PFSK-1 (cell line): ENCODE measurements around the gene RNF144B.

ENCODE experiments used
- FOXP2 ChIP-seq: optimal IDR thresholded peaks from 2 replicates; pipeline ENCODE3; 2011; ENCODE audit warnings: borderline replicate concordance, control low read depth, inconsistent platforms; ENCODE audit not compliant: insufficient read depth; ENCODE audit errors: extremely low read length, extremely low read depth
- POLR2AphosphoS5 ChIP-seq: IDR thresholded peaks from 2 replicates; pipeline ENCODE4 v1.6.1; 2012; ENCODE audit warnings: low read depth, mild to moderate bottlenecking, control low read depth, low read length, moderate library complexity
- REST ChIP-seq, 2 experiments: IDR thresholded peaks; 2 replicates each; pipeline versions ENCODE4 v1.6.1 to v1.8.0; 2011 to 2012; ENCODE audit warnings: low read depth in 2 of 2, low read length in 2 of 2, control low read depth in 1 of 2, inconsistent platforms in 1 of 2, mild to moderate bottlenecking in 1 of 2, moderate library complexity in 1 of 2; ENCODE audit not compliant: insufficient read depth in 1 of 2
- SIN3A ChIP-seq: IDR thresholded peaks from 2 replicates; pipeline ENCODE4 v1.6.1; 2012; ENCODE audit warnings: mild to moderate bottlenecking, low read length, moderate library complexity, borderline replicate concordance; ENCODE audit not compliant: insufficient read depth
- TAF1 ChIP-seq: IDR thresholded peaks from 2 replicates; pipeline ENCODE4 v1.6.1; 2012; ENCODE audit warnings: low read length, control low read depth, borderline replicate concordance; ENCODE audit not compliant: insufficient read depth

RNF144B gene

GRCh38 chr6:18386298-18386976 is 713 bp upstream of the RNF144B start:
- TF ChIP-seq REST (IDR thresholded peaks at IDR 0.05; ENCODE audit: insufficient read depth in 1 of 2, low read depth in 2 of 2, low read length in 2 of 2) (no peak), SIN3A (no peak), FOXP2 (no peak)

DNA sequence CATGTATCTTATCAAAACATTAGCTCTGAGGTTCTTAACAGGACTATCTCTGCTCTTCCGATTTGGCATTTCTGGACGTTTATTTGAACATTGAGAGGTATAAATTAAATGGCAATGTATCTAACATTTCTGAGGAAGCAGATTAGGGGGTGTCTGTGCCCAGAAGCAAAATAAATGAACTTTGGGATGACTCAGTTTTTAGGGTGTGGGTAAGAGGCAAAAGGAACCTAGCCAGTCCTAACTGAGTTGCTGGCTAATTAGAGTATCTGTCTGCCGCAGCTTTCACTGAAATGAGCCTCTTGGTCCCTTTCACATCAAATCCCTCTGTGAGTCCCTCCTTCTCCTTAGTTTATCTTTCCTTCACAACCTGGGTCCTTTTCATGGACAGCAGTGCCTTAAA is 1.1 kb downstream of the RNF144B start:
- no peak for TF ChIP-seq REST (IDR thresholded peaks at IDR 0.05; ENCODE audit: insufficient read depth in 1 of 2, low read depth in 2 of 2, low read length in 2 of 2)
- no peak for TF ChIP-seq TAF1
- TF ChIP-seq SIN3A = no peak
- TF ChIP-seq FOXP2 = no peak
- no peak for TF ChIP-seq POLR2AphosphoS5

DNA sequence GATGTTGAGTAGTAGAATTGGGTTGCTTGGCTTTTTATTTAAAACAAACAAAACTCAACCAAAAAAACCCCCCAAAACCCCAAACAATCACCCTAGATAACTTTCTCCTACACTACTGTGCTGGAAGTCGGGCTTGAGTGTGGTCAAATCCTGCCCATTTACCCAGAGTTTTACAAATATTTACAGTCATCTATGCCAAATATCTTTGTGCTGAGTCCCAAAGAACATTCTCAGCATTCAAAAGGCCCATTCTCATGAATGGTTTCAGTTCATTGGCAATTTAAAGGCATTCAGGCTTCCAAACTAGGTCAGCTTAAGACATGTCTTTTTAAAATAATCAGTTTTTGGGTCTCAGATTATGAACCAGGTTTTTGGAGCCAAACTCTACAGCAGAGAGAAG is 1.8 kb downstream of the RNF144B start:
- TF ChIP-seq REST (IDR thresholded peaks at IDR 0.05; ENCODE audit: insufficient read depth in 1 of 2, low read depth in 2 of 2, low read length in 2 of 2) (no peak), SIN3A (no peak), POLR2AphosphoS5 (no peak), FOXP2 (no peak), TAF1 (no peak)

- TF ChIP-seq FOXP2 = no peak
- TF ChIP-seq REST (IDR thresholded peaks at IDR 0.05; ENCODE audit: insufficient read depth in 1 of 2, low read depth in 2 of 2, low read length in 2 of 2) = no peak
- TF ChIP-seq TAF1 = no peak
- TF ChIP-seq SIN3A = no peak
- no peak for TF ChIP-seq POLR2AphosphoS5
Measured at GRCh38 chr6:18389479-18389878, 2.3 kb downstream of the RNF144B start.

GRCh38 chr6:18390476-18390875 is 3.3 kb downstream of the RNF144B start:
- TF ChIP-seq SIN3A (no peak), FOXP2 (no peak), TAF1 (no peak), REST (IDR thresholded peaks at IDR 0.05; ENCODE audit: insufficient read depth in 1 of 2, low read depth in 2 of 2, low read length in 2 of 2) (no peak), POLR2AphosphoS5 (no peak)
